ENCODE data around the gene SYNE1. TPM values are rescaled to one million over a fixed set of nuclear protein-coding genes. Genes with fewer than 3 reads are reported as not detected.
"Not testable (repeated sequence)": the region's sequence is repeated elsewhere in the genome, so short reads cannot be mapped to it uniquely, and the experiment has no call there.

The SYNE1 gene
- total RNA-seq, 1 donor from 2014 or later, result 75.5 TPM

GRCh38 chr6:152107973-152108372 lies 529.2 kb downstream of the SYNE1 start:
- no peak for DNase-seq (ENCODE audit: low read depth, low spot score)

DNA sequence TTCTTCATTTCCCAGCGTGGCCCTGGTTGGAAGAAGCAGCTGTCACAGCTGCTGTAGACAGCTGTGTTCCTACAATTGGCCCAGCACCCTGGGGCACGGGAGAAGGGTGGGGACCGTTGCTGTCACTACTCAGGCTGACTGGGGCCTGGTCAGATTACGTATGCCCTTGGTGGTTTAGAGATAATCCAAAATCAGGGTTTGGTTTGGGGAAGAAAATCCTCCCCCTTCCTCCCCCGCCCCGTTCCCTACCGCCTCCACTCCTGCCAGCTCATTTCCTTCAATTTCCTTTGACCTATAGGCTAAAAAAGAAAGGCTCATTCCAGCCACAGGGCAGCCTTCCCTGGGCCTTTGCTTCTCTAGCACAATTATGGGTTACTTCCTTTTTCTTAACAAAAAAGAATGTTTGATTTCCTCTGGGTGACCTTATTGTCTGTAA lies 537.0 kb downstream of the SYNE1 start:
- DNase-seq (ENCODE audit: low read depth, low spot score), result no peak

GRCh38 chr6:152099446-152100182 lies 537.5 kb downstream of the SYNE1 start:
- no peak for DNase-seq (ENCODE audit: low read depth, low spot score)

DNA sequence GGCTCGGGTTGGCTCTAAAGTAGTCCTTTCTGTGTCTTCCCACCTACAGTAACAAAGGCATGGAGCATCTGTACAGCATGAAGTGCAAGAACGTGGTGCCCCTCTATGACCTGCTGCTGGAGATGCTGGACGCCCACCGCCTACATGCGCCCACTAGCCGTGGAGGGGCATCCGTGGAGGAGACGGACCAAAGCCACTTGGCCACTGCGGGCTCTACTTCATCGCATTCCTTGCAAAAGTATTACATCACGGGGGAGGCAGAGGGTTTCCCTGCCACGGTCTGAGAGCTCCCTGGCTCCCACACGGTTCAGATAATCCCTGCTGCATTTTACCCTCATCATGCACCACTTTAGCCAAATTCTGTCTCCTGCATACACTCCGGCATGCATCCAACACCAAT lies 538.5 kb downstream of the SYNE1 start:
- no peak for DNase-seq (ENCODE audit: low read depth, low spot score)

DNA sequence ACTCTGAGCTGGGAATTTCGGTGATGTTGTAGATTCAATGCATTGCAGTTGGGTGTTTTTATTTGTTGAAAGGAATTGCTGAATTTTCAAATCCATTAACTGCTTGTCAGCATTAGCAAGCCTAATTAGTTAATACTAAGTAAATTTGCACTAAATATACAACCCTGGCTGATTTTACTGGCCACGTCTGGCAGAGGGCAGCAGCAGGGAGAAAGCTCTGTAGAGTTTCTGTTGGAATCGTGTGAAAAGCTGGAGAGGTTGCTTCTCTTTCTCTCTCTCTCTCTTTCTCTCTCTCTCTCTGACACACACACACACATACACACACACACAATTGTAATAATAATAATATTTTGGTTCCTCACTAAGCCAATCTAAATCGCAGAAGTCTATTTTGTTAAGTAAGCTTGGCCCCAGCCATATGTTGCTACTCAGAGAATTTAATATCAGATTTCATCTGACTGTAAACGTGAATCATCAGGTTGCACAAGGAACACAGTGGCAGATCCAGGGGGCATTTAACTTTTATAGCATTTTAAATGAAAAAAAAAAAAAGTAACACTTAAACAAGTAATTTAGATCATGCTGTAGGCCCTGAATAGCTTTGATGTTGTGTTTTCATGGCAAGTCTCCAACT lies 540.2 kb downstream of the SYNE1 start:
- DNase-seq (ENCODE audit: low read depth, low spot score), result no peak

GRCh38 chr6:152094992-152095592 lies 542.1 kb downstream of the SYNE1 start:
- DNase-seq (ENCODE audit: low read depth, low spot score), result peak; percentile 92

GRCh38 chr6:152094276-152094675 lies 542.9 kb downstream of the SYNE1 start:
- no peak for DNase-seq (ENCODE audit: low read depth, low spot score)

GRCh38 chr6:152093711-152094110 lies 543.5 kb downstream of the SYNE1 start:
- no peak for DNase-seq (ENCODE audit: low read depth, low spot score)

GRCh38 chr6:152091851-152092341 lies 545.3 kb downstream of the SYNE1 start:
- no peak for DNase-seq (ENCODE audit: low read depth, low spot score)

DNA sequence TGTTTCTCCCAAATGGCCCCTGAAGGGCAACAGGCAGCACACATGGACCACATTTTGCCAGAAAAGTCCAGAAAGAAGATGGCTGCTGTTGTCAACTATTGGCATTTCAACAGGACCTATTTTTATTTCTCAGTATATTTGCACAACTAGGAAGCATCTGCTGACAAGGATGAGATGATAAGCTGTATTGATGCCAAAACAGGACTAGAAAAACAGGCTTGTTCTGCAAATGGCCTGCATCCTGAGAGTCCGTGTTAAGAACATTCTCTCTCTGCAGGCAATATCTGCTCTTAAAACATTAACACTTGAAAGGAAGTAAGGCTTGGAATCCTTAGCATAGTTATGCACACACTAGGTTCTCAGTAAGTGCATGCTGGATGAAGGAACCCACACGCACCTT lies 546.0 kb downstream of the SYNE1 start:
- DNase-seq (ENCODE audit: low read depth, low spot score), result peak; percentile 50

DNA sequence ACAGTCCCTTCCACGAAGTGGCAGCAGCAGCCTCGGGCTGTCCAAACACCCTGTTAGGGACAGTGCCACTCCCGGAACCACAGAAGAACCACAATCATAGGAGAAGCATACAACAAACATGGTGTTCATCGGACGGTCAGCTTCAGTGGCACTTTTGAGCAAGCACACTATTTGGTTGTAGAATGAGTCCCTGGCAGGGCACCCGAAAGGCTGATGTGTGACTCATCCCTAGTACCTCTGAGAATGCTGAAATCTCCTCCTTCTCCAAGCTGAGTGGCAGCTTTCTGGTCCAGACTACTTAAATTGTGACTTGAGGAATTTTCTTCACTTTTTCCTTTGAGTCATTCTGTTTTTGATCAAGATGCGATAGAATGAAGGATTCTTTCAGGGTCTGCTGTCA lies 547.2 kb downstream of the SYNE1 start:
- DNase-seq (ENCODE audit: low read depth, low spot score), result no peak

DNA sequence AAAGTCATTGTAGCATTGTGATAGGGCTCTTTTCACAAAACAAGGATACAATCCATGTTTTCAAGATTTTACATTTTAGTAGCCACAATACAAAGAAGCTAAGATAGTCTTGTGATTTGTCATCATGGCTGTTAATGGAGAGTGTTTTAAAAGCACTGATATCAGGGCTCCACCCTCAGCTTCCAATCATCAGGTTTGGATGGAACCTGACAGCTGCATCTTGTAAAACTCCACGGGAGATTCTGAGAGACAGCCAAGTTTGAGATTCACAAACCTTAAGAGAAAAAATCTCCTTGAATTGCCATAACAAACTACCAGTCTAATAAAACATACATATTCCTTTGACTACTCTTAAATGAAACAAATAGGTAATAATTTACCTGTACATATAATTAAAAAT lies 549.5 kb downstream of the SYNE1 start:
- no peak for DNase-seq (ENCODE audit: low read depth, low spot score)

DNA sequence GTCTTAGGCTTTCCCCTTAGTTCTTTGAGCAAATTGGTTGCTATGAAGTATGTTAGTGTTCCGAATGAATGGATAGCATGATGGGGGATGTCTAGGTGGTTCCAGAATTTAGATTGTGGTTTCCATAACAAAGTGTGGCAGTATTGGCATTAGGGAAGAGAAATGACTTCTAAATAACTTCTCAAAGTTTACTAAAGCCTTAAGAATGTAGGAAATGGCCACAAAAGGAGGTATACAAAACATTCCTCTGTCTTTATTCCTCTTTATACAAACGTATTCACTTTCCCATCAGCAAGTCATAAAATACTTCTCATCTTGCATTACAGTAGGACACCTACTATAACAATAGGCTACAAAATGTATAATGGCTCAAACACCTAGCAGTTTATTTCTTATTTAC lies 550.1 kb downstream of the SYNE1 start:
- no peak for DNase-seq (ENCODE audit: low read depth, low spot score)

GRCh38 chr6:152086223-152086873 lies 550.8 kb downstream of the SYNE1 start:
- no peak for DNase-seq (ENCODE audit: low read depth, low spot score)

DNA sequence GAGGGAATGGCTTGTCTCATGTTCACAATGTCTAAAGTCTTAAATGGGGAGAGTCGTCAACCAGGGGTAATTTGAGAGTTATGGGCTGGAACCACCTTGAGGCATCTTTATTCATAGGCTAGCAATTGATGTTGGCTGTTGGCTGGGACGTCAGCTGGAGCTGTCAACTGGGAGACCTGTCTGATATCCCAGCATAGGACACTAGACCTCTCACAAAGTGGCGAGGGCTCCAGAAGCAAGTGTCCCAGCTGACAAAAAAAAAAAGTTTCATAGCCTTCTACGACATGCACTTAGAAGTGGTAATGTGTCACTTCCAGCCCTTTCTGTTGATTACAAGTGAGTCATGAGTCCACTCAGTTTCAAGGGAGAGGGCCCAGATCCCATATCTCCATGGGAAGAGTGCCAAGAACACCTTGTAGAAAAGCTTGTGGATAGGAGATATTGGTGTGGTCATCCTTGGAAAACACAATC lies 551.7 kb downstream of the SYNE1 start:
- DNase-seq (ENCODE audit: low read depth, low spot score), result no peak

DNA sequence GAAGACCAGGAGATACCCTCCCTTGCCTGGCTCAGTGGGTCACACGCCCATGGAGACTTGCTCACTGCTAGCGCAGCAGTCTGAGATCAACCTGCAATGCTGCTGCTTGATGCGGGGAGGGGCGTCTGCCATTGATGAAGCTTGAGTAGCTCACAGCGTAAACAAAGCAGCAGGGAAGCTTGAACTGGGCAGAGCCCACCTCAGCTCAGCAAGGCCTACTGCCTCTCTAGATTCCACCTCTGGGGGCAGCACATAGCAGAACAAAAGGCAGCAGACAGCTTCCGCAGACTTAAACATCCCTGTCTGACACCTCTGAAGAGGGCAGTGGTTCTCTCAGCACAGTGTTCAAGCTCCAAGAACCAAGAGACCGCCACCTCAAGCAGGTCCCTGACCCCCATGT lies 558.4 kb downstream of the SYNE1 start:
- DNase-seq (ENCODE audit: low read depth, low spot score), result no peak

DNA sequence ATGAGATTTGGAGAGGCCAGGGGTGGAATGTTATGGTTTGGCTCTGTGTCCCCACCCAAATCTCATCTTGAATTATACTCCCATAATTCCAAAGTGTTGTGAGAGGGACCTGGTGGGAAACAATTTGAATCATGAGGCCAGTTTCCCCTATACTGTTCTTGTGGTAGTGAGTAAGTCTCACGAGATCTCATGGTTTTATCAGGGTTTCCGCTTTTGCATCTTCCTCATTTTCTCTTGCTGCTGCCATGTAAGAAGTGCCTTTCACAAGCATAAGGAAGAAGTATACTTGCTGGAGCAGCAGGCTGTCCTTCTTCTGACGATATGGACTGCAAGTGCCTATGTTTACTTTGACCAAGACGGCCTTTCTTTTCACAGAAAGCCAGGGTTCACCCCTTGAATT lies 559.2 kb downstream of the SYNE1 start:
- DNase-seq (ENCODE audit: low read depth, low spot score), result no peak

GRCh38 chr6:152076242-152076641 lies 560.9 kb downstream of the SYNE1 start:
- not testable (repeated sequence) for DNase-seq (ENCODE audit: low read depth, low spot score)

GRCh38 chr6:152071843-152072242 lies 565.3 kb downstream of the SYNE1 start:
- DNase-seq (ENCODE audit: low read depth, low spot score), result no peak

Measured in pulmonary artery endothelial cell (primary cell).